GM12873 (cell line): ENCODE results near the gene C4orf50.

ENCODE experiments used
- TF ChIP-seq, protein P1 (sequence below): IDR thresholded peaks from 2 replicates; pipeline ENCODE4 v1.5.1; 2012; ENCODE audit warnings: low read depth, mild to moderate bottlenecking, moderate library complexity, low read length, control low read depth; ENCODE audit not compliant: insufficient read depth; ENCODE audit errors: missing control alignments

C4orf50 gene

DNA sequence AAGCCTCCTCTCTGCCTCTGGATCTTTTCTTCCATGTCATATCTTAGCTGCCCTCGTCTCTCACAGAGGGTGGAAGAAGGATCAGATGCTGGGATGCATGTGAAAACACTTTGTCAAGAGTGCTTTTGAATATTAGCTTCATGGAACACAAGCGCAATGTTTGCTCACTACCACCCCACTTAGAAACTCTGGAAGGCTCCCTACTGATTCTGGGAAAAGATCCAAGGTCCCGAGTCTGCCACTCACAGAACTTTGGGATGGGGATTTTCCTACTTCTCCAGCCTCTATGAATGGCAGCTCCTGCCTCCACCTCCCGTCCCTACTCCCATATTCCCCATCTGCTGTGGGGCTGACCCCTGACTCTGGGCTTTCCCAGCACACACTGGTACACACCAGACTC lies 85.1 kb downstream of the C4orf50 start:
- TF ChIP-seq, protein P1, sequence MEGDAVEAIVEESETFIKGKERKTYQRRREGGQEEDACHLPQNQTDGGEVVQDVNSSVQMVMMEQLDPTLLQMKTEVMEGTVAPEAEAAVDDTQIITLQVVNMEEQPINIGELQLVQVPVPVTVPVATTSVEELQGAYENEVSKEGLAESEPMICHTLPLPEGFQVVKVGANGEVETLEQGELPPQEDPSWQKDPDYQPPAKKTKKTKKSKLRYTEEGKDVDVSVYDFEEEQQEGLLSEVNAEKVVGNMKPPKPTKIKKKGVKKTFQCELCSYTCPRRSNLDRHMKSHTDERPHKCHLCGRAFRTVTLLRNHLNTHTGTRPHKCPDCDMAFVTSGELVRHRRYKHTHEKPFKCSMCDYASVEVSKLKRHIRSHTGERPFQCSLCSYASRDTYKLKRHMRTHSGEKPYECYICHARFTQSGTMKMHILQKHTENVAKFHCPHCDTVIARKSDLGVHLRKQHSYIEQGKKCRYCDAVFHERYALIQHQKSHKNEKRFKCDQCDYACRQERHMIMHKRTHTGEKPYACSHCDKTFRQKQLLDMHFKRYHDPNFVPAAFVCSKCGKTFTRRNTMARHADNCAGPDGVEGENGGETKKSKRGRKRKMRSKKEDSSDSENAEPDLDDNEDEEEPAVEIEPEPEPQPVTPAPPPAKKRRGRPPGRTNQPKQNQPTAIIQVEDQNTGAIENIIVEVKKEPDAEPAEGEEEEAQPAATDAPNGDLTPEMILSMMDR: no peak

- TF ChIP-seq, protein P1: no peak
Observed at GRCh38 chr4:5932035-5932568, 86.1 kb downstream of the C4orf50 start.

GRCh38 chr4:5931526-5931925 lies 86.7 kb downstream of the C4orf50 start:
- TF ChIP-seq, protein P1: no peak

GRCh38 chr4:5930876-5931275 lies 87.4 kb downstream of the C4orf50 start:
- TF ChIP-seq, protein P1: no peak

DNA sequence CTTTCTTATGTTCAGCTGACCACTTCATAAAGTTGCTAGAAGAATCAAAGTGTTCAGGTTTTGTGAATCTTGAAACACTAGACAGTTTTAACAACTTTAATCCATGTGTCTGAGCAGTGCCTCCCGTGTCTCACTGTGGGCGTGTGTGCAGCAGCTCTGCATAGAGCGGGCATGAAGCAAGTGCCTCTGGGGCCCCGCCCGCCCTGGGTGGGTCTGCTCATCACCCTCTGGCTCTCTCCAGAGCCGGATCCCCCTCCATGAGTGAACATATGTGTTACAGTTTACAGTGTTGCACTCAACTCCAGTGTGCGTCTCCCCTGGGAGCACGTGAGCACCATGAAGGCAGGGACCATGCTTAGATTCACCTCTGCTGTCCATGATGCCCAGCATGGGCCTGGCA lies 87.8 kb downstream of the C4orf50 start:
- TF ChIP-seq, protein P1: no peak

DNA sequence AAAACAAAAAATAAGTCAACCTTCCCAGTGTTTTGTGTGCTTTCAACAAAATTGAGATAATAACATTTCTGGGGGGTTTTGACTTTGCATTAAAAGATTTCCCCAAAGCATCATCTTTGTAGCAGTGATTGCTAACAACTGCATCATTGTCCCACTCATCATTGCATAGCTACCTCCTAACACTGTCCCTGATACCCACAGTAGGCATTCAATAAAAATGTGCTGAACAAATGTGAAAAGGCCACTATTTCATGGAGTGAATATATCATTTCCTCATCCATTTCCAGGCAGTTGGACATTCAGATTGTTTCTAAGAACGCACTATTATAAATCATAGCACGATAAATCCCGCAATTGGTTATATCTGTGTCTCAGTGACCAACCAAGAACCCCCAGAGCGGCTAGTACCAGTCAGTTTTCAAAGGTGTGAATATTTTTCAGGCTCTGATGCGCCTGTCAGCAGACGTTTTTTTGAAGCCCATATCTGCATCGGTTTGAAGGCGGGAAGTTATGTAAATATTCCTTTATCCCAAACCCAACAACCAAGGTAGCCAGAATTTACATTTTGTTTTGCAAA lies 89.3 kb downstream of the C4orf50 start:
- TF ChIP-seq, protein P1: no peak

GRCh38 chr4:5928274-5928673 lies 90.0 kb downstream of the C4orf50 start:
- TF ChIP-seq, protein P1: no peak
